GM12873 (cell line): ENCODE results near the gene LZTS2.

Experiments used
- TF ChIP-seq, protein P1 (sequence below): IDR thresholded peaks from 2 replicates; pipeline ENCODE4 v1.5.1; 2012; ENCODE audit warnings: low read depth, mild to moderate bottlenecking, moderate library complexity, low read length, control low read depth; ENCODE audit not compliant: insufficient read depth; ENCODE audit errors: missing control alignments

Gene LZTS2

DNA sequence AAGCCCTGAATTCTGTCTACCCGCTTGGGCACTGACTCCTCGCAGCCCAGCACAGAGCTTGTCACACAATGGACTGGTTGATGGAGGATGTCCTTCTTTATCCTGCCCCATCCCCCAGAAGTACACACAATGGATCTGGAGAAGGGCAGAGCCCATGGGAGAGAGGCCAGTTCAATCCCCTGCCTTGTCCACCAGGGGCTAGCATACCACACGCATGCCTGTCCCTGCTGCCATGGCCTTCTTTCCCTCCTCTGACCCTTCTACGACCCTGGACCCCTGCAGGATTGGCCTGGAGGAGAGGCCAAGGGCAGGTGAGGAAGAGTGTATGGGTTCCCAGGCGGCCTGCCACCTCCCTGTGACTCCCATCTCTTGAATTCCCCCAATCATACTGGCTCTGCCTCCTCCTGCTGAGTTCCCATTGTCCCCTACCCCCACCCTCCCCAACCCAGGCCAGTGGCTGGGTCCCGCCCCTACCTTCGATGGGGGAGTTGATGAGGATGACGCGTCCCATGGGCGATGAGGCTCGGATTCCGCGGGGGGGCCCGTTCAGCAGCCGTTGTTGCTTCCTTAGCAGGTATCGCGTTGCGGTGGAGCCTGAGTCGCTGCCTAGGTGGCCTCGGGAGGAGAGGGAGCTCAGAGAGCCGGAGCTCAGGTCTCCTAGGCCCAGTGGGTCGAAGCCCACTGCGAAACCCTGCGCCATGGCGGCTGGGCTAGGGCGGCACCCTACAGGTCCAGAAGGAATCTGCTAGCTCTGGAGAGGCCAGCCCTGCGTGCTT is 30.1 kb downstream of the LZTS2 start:
- TF ChIP-seq, protein P1, sequence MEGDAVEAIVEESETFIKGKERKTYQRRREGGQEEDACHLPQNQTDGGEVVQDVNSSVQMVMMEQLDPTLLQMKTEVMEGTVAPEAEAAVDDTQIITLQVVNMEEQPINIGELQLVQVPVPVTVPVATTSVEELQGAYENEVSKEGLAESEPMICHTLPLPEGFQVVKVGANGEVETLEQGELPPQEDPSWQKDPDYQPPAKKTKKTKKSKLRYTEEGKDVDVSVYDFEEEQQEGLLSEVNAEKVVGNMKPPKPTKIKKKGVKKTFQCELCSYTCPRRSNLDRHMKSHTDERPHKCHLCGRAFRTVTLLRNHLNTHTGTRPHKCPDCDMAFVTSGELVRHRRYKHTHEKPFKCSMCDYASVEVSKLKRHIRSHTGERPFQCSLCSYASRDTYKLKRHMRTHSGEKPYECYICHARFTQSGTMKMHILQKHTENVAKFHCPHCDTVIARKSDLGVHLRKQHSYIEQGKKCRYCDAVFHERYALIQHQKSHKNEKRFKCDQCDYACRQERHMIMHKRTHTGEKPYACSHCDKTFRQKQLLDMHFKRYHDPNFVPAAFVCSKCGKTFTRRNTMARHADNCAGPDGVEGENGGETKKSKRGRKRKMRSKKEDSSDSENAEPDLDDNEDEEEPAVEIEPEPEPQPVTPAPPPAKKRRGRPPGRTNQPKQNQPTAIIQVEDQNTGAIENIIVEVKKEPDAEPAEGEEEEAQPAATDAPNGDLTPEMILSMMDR = no peak

DNA sequence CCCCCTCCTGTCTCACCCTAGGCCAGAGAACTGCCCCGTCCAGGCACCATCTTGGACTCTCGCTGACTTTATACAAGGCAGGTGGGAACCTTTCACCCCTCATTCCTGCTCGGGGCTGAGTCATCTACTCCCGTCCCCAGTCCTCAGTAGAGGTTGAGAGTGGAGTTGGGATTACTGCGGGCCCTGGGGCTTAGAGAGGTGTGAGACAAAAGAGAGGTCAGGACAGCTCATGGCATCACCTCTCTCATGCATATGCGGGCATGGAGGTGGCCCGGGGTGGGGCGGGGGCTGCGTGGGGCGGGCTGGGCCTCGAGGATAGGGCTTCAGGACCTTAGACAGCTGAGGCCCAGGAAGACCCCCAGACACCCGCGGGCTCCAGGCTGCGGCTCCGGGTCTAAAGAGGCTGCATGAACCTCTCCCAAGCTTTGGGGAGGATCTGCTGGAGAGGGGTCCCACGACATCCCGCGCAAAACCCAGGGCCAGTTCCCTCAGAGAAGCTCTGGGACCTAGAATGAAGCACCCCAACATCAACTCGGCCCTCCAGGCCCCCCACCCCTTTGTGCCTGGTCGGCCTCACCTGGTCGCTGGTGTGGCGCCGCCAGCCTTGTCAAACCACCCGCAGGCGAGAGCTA is 31.0 kb downstream of the LZTS2 start:
- TF ChIP-seq, protein P1 = no peak

DNA sequence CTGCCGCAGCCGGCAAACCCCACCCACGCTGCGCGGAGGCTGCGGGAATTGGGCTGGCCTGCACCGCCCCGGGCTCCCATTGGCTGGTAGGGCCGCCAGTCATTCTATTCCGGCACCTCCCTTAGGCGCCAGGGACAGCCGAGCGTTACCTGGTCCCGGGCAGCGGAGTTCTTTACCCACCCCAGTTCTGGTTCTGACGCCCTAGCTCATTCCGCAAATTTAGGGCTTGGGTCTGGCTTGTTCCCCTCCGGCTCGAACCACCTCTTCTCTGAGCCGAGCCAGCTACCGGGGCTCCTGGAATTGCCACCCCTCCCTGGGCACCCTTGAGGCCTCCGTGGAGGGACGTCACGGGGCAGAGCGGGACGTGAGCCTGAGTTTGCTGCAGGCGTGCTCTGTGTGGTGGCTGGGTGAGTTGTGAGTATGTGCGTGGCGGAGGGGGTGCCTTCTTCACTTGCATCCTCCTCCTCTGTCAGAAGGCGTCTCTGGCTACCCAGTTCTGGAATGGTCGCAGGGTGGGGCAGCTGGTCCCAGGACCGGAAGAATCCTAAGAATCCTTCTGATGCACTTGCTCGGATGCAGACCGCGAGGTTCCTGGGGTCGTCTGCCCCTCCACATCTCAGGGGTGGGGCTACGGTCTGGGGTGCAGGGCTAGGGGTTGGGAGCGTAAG is 31.7 kb downstream of the LZTS2 start, which contains the start of the genes PDZD7 and SFXN3:
TSS of gene PDZD7 (minus strand) at position 2 of the 668 bp plus-strand sequence. CDS start 910 bp downstream, outside the sequence.
TSS of gene SFXN3 (plus strand) at position 107 of the 668 bp plus-strand sequence. CDS start 3,461 bp downstream, outside the sequence.
- TF ChIP-seq, protein P1 = no peak

DNA sequence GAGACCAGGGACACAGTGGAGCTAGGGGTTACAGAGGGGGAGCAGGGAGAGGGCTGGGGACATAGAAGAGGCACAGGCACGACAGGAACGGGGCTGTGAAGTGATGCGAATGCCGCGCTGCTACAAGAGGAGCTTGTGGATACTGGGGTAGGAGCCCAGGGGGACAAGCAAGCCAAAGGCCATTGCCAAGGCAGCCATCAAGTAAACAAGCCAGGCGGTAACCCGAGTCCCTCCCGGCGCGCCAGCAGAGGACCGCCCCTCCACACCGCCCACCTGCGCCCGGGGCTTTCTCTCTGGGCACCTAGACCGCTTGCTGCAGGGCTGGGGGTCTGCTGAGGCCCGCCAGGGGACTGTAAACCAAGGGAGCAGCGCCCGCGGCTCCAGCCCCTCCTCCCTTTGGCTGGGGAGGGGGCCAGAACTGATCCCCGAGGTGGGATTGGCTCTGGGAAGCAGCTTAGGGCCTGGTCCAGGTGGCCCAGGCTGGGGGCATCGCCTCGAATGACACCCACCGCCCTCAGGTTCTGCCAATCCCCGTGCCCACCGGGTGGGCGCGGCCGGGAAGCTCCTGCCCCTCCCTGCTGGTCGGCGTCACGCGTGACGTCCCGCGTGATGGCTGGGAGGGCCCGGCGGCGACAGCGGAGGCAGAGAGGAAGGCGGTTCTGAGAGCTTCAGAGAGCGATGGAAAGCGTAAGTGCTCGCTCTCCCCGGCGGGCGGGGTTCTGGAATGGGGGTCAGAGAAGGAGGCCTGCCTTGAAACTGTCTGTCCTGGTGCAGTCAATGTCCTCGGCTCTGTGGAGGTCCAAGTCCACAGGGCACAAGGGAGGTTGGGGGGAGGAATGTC is 32.4 kb downstream of the LZTS2 start:
- TF ChIP-seq, protein P1 = no peak

DNA sequence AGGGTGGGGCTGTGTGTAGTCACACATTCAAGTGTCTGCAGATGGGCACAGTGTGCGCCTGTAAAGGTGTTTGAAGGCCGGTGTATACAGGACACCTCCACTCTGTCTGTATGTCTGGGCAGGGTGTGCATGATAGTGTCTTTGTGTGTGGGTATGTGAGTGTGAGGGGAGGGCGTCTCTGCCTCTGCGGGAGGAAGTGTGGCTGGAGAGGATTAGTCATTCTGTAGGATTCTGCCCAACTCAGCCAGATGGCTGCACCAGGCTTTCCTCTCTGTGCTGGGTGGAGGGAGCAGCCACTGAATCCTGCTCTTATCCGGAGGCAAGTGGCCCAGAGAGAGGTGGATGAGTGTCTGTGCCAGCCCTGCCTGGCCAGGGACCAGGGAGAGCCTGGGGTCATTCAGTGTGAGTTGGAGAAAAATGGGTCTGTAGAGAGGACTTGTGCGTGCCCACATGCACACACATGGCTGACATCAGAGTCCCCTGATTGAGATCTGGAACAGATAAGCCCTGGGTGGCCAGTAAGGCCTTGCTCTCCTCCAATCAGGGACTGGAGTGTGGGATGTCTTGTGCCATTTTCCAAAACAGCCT is 33.1 kb downstream of the LZTS2 start:
- TF ChIP-seq, protein P1 = no peak

DNA sequence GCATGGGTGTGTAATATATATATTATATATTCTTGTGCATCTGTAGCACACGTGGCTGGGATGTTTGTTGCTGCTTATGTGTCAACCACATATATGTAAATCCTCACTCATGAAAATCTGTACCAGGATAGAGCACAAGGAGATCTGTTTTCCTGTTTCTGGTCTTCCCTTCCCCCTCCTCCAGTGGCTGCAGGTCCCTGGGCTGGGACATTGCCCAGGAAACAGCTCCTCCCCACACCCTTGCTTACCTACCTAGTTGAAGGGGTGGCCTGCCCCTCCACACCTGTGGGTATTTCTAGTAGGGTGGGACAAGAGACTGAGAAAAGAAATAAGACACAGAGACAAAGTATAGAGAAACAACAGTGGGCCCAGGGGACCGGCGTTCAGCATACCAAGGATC is 33.7 kb downstream of the LZTS2 start:
- TF ChIP-seq, protein P1 = no peak
